Left ventricle myocardium superior (tissue), 1 donor: ENCODE measurements around the gene DUSP2. TPM values are rescaled to one million over a fixed set of nuclear protein-coding genes. Genes with fewer than 3 reads are reported as not detected.

Experiments used
- ATAC-seq: fragments of 200-7000 bp; cut with Tn5 transposase; one replicate; pipeline ENCODE4 v1.9.1; 2020; ENCODE audit warnings: mild to moderate bottlenecking, moderate library complexity
- DNase-seq: peaks from one replicate; pipeline ENCODE4 v3.0.0-alpha.2; 2020
- intact Hi-C: fragments of 100-400 bp; cut with micrococcal nuclease; formaldehyde crosslinking; loops from one replicate; pipeline ENCODE4 v1.11.0; 2022
- total RNA-seq: library from RNA; stranded (reverse); fragmentation: NEBNext Ultra II Directional; extraction: Animal tissue kit (Norgen Biotek cat#: 25700); gene quantifications from one replicate; pipeline ENCODE4 v1.2.1, GENCODE V29; 2021
- donor health status: DM: no; HTN: yes; CAD: no; lungs with severe emphysema.

DUSP2 gene
- total RNA-seq, 1 donor from 2014 or later, result 1.9 TPM

DNA sequence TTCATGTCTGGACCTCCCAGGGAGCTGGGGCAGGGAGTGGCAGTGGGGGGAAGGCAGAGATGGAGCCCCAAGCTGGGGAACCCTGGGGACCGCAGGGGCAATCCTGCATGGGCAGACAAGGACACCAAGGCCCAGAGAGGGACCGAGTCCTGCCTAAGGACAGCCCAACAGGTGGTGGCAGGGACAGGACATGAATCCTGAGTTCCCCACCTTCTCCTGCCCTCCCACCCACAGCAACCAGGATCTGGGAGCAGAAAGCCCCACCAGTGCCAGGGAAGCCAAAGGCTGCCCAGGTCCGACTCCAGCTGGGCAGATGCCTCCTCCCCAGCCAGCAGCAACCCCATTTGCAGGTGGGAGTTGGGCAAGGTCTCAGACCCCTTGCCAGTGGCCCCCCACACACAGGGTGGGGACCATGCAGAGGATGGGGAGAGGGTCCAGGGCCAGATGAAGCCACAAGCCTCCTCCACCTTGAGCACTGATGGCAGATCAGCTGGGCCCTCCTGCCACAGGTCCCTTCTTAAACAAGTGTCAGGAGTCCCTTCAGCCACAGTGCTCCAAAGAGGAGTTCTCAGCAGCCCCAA is 35.2 kb downstream of the DUSP2 start:
- intact Hi-C loops, result no loop called here
- ATAC-seq (no peak), DNase-seq (peak; percentile 23)

DNA sequence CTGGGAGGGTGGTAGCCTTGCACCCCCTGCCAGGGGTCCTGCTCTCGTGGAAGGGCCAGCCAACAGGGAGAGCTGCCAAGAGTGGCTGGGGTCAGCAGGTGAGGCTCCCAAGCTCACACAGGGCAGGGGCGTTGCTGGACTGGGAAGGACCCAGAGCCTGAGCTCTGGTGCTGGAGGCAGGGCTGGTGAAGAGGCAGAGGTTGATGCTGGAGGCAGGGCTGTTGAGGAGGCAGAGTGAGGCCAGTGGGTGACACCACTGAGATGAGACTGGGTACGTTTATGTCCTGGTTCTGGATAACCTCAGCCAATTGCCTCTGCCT is 35.9 kb downstream of the DUSP2 start:
- ATAC-seq (no peak), DNase-seq (no peak)
- intact Hi-C loops, result no loop called here

DNA sequence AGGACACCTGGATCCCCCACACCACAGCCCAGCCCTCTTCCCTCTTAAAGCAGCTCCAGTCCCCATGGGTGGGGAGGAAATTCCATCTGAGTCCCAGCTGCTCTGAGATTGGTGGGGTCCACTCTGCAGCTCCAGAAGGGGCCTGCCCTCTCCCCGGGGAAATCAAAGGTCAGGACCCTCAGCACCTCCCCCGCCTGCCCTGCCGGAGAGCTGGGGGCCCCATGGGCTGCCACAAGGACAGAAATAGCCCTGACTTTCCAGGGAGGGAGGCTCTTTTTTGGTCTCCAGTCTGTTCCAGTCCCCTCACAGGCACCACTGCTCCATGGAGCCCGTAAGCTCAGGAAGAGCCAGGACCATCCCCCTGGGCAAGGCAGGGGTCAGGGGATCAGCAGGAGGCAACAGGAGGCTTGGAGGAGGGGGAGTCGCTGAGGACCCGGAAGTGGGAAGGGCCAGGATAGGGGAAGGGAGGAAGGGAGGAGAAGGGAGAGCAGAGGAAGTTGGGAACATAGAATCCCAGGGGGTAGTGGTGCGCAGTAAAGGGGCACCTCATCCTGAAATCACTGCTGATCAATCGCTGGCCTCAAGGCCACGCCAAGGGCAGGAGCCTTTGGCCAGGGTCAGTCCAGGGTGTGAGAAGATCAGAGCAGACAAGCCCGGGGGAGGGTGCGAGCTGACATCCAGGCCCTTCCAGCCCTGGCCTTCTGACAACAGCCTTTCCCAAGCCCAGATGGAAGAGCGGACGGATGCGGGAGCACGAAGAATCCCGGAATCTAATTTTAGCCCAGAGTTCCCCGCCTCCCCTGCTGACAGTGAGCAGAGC is 36.5 kb downstream of the DUSP2 start:
- peak; percentile 65 for DNase-seq
- intact Hi-C loops, result no loop called here
- ATAC-seq, result peak; percentile 67

DNA sequence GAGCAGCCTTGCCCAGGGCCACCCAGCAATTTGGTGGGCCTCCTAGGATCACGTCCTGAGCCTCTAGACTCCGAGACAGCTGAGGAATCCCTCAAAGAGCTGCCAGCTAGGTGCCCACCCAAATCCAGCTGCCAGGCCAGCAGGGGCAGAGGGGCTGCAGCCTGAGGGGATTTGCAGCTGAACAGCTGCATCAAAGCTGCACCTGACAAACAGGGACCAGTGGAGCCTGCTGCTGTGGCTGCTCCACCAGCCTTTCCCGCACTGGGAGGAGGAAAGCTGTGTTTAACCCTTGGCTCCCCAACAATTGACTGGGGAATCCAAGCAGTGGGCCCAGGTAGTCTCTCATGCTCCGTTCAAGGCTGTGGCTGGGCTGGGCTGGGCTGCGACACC is 37.1 kb downstream of the DUSP2 start:
- ATAC-seq (no peak), DNase-seq (peak; percentile 11)
- intact Hi-C loops, result no loop called here

DNA sequence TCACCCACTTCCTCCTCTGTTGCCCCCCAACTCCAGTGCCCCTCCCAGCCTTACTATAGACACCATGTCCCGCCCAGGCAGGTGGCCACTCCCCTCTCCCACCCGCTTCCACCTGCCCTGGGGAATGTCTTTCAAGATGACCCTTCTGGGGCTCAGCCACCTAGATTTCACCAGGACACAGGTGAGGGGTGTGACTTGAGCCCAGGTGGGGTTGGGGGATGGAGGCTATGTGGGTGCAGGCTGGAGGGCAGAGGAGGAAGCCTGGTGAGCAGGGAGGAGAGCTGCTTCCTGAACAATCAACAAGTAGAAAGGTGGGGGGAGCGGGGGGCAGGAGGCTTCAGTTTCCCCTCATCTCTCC is 37.6 kb downstream of the DUSP2 start:
- ATAC-seq, result no peak
- intact Hi-C loops, result no loop called here
- no peak for DNase-seq

DNA sequence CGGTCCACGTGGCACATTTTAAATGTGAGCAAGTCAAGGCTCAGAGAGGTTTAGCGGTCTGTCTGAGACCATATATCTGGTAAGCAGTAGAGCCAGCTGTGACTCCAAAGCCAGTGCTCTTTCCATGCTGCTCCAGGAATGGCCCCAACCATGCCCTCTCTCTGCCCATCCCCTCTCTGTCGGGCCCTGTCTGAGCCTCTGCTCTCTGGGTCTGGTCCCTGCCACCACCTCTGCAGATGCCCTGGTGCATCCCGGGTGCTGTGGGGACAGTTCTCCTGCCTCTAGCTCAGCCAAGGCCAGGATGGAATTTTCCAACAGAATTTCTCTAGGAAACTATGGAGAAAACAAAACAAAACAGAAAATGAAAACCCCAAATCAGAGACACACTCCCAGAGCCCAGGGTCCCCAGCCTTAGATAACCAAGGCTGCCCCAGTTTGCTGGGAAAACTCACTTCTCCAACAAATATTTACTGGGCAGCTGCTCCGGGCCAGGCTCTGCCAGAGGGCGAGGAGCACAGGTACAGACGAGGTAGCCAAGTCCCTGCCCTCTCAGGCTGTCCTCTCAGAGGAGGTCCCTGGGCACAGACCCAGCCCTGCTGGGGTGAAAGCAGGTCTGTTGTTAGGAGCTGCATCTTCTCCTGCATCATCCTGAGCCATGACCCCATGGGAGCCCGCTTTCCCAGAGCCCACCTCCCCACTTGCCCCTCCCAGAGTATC is 38.1 kb downstream of the DUSP2 start:
- peak; percentile 40 for DNase-seq
- intact Hi-C loops, result no loop called here

DNA sequence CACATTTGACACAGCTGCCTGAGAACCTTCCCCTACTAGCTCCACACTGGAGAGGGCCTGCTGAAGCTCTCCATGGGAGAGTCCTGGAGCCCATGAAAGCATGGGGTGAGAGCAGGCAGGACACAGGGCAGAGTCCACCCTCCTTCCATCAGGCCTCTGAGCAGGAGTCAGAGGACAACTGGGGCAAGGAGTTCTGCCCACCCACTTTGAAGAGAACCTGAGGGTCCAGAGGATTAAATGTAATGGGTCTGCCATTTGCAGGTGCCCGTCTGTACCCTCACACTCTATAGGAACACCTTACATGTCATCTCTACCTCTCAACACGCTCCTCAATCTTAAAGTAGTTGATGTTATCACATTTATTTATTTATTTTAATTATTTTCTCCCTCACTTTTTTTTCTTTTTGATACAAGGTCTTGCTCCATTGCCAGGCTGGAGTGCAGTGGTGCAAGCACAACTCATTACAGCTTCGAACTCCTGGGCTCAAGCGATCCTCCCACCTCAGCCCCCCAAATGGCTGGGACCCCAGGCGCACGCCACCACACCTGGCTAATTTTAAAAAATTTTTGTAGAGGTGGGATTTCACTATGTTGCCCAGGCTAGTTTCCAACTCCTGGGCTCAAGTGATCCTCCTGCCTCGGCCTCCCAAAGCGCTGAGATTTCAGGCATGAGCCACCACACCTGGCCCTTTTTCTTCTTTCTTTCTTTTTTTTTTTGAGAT is 39.1 kb downstream of the DUSP2 start:
- ATAC-seq (no peak), DNase-seq (no peak)
- intact Hi-C loops, result no loop called here

More for the DNA sequence above, 38.1 kb downstream of the DUSP2 start:
- no peak for ATAC-seq

DNA sequence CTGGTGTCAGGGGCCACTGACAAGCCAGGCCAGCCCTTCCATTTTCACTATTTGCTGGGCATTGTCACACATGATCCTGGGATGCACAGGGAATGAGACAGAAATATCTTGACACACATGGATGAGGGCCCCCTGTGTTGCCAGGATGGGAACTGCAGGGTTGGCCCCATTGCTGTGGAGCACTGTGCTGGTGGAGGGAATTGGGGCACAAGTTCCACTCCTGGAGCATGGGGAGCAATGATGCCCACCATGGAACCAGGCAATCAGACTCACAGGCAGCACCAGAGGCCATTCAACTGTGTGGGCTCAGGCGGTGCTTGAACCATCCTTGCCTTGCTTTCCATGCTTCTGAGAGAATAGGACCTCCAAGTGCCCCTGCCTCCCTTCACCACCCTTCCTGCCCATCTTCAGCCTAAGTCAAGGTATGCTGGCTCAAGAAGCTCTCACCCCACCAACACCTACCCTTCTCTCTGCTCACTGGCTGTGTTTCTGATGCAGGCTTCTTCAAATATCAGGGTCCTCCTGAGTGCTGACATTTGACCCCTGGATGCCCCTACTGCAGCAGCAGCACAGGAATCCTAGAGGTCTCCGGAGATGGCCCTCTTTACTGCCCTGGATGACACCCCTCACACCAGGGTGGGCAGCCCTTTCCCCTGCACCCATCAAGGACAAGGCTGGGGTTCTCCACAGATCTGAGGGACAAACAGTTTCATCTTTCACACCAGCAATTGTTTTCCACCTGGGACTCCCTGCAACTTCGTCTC is 39.9 kb downstream of the DUSP2 start:
- no peak for ATAC-seq
- intact Hi-C loops, result no loop called here
- no peak for DNase-seq

DNA sequence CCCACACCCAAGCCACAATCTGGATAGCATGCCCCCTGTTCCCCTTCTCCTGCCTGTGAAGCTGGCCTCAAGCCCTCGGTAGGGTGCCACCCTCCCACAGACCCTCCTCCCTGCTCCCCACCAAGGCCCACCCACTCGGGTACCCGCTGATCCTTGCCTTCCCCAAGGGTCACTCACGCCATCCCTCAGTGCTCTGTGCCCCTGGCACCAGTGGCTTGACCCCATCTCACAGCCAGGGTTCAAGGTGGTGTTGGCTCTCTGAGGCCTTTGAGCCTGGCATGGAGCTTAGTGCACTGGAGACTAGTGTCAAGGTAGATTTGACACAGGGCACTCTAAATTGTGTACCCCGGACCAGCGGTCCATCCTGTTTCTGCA is 40.8 kb downstream of the DUSP2 start:
- DNase-seq, result peak; percentile 12
- no peak for ATAC-seq
- intact Hi-C loops, result no loop called here

DNA sequence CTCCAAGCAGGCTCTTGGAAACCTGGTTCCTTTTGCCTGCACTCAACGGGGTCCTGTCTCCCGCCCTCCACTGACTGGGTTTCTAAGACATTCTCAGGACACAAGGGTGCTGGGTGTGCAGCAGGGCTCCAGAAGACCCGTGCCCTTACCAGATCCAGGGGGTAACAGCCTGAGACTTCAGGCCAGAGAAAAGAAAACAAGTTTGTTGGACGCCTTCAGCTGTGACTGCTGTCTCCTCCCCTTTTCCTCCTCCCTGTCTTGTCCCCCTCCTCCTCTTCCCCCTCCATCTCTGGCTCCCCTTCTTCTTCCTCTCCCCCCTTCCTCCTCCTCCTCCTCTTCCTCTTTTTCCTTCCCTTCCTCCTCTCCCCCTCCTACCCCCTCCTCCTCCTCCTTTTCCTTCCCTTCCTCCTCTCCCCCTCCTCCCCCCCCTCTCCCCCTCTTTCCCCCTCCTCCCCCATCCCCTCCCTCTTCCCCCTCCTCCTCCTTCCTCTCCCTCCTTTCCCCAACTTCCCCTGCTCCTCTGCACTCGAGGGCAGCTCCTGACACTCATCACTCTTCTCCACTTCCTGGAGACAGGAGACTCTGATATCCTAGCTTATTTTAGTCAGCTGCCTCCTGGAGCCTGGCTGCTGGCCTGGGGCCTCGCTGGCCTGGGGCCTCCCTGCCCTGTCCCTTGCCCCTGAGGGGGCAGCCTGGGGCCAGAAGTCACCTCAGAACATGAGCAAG is 41.3 kb downstream of the DUSP2 start:
- intact Hi-C loops, result no loop called here
- DNase-seq (peak; percentile 72), ATAC-seq (peak; percentile 75)

DNA sequence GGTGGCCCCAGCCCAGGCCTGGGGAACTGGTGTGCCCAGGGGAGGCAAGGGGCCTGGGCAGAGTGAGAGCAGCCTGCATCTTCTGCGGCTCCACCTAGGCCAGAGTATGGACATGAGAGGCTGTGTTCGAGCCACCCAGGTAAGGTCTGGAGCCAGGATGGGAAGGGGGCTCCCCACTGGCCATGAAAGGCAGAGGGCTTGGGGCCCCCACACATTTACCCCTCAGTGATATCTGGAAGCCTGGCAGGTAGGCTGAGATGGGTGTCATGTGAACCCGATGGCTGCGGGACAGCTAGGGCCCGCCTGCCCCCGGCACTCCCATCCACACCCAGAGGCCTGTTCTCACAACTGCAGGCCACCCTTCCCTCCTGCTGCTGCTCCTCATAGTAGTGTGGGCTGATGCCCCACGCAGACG is 42.0 kb downstream of the DUSP2 start:
- DNase-seq, result peak; percentile 20
- no peak for ATAC-seq
- intact Hi-C loops, result no loop called here

DNA sequence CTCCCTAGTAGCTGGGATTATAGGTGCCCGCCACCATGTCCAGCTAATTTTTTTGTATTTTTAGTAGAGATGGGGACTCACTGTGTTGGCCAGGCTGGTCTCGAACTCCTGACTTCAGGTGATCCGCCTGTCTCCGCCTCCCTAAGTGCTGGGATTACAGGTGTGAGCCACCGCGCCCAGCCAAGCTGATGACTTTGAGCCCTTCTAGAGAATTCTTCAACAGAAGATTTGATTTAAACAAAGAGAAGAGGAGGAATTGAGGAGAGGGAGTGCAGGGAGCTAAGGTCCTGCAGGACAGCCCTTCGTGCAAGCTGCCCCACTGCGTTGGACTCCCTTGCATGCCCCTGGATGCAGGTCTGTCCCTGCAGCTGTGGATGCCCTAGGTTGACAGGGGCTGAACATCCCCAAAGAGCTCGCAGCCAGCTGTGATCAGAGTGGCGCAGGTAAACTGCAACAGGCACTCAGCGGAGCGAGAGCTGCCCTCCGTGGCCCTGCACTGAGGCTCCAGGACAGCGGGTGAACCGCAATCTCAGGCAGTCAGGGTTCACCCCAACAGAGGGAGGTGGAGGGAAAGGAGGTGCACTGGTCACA is 42.5 kb downstream of the DUSP2 start:
- ATAC-seq, result no peak
- DNase-seq, result peak; percentile 17
- intact Hi-C loops, result no loop called here

DNA sequence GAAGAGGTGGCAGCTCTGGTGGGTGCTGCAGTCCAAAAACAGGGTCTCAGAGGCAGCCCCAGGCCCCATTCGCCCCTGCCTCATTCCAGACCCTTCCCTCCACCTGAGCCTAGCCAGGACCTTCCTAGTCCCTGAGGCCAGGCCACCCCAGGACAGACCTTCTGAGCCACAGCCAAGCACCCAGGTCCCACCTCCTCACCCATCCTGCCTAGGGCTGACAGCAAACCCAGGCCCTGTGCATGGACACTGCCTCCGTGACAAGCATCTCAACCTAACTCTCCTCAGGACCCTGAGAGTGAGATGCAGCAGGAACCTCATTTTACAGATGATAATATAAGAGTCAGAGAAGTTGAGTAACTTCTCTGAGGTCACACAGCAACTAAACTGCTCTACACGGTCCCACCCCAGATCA is 44.3 kb downstream of the DUSP2 start:
- DNase-seq, result no peak
- ATAC-seq, result no peak
- intact Hi-C loops, result no loop called here

DNA sequence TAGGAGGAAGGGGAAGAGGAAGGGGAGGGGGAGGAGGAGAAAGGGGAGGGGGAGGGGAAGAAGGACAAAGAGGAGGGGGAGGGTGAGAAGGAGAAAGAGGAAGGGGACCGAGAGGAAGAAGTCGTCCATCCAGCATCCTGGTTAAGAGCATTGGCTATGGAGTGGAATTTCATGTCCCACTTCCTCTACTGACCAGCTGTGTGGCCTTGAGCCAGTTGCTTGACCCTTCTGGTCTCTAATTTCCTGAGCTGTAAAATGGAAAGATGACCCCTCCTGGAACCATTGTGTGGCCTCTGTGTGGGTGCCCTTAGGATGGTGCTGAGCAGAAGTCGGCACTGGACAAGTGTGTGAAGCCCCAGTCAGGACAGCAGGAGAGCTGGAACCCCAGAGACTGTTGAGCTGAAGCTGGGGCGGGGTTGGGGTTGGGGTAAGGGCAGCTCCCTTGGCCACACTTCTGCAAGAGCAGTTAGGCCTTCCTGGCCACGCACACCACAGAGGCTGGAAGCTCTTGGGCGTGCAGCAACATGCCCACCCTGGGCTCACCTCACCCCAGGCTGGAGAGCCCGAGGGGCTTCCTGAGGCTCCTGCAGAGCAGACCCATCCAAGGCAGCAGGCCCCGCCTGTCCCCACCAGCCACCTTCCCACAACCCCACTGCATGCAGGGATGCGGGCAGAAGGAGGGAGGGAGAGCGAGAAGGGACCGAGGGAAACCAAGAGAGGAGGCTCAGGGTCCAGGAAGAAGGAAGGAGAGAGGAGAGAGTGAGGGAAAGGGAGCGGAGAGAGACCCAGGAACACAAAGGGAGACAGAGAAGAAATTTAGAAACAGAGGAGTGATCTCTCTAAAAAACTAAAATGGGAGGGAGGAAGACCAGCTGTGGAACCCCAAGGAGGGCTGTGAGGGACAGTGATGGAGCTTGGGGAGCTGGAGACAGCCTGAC is 45.1 kb downstream of the DUSP2 start:
- intact Hi-C loops, result no loop called here
- DNase-seq, result peak; percentile 24
- no peak for ATAC-seq

DNA sequence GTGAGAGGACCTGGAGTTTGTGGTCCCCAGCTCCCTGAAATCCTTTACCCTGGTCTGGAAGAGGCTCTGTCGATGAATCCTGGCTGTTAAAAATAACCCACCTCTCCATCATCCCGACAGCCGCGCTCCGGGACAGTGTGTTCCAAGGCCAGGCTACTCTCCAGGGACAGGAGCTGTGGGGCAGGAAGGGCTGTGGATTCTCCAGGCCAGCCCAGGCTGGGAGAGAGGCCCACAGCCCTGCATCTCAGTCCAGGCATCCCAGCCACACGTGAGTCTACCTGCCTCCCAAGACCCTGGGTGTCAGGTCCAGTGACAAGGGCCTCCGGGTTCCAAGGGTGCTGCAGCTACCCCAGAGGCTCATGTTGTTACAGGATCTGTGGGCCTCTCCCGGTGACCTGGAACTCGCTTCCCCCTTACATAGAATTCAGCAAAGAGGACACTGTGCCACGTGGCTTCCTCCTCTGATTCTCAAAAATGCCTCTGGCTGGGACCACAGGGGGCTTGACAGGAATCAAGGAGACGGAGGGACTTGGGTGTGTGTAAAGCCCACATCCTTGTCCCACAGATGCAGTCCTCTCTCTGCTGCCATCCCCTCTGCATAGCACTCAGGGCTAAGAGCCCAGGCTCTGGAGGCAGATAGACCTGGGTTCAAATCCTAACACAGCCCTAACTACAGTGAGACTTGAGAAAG is 46.2 kb downstream of the DUSP2 start:
- intact Hi-C loops, result no loop called here
- ATAC-seq, result peak; percentile 95
- DNase-seq, result peak; percentile 85

DNA sequence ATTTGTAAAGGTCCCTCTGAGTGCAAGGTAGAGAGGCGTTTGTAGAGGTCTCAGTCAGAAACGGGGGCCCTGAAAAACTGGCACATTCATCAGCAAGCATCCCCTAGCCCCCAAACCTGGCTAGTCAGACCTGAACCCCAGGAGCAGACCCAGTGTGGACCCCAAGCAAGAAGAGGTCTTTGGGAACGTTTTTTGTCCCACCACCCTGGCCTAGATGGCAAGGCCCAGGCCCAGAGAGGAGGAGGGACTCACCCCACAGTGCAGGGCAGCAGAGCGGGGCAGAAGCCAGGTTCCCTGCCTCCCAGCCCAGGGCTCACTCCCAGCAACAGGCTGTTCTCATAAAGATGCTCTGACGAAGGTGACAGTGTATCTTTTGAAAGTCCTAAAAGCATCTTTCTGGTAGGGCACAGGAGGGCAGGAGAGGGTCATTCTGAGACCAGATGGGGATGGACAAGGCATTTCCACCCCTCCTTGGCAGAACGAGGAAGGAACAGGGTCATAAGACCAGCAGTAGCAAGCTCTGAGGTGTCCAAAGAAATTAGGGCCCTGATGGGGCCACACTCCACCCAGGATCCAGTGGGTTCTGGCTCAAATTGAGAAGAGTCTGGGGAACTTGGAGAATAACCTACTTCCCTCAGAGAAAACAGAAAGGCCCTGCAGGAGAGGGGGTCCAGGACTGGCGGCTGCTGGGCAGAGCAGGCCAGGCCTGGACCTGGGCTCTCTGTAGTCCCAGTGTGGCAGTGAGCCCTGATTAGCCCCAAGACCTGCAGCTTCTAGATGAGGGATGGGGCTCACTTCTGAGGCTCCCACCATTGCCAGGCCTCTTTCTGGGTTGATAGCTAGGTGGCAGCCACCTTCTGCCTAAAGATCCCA is 47.1 kb downstream of the DUSP2 start:
- intact Hi-C loops, result no loop called here
- ATAC-seq, result peak; percentile 18
- peak; percentile 20 for DNase-seq
